ENCODE measurements around the gene APLP2.
"Not testable (repeated sequence)": the region's sequence is repeated elsewhere in the genome, so short reads cannot be mapped to it uniquely, and the experiment has no call there.

APLP2 gene

DNA sequence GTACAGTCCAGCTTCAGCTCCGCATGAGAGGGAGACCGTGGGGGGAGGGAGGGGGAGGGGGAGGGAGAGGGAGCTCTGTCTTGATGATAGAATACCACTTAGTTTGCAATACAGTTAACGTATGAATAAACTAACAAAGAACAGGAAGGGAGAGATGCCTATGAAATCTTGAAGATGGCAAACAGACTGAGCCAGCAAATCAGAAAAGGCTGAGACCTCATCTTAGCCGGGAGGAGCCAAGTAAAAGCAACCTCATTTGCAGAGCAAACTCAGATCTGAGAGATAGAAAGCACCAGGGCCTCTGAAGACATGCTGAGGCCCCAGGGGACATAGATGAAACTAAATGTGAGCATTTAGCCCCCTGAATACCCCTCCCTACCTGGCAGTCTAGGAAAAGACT is 23.0 kb downstream of the APLP2 start:
- DNase-seq (ENCODE audit: low read depth) = no peak

DNA sequence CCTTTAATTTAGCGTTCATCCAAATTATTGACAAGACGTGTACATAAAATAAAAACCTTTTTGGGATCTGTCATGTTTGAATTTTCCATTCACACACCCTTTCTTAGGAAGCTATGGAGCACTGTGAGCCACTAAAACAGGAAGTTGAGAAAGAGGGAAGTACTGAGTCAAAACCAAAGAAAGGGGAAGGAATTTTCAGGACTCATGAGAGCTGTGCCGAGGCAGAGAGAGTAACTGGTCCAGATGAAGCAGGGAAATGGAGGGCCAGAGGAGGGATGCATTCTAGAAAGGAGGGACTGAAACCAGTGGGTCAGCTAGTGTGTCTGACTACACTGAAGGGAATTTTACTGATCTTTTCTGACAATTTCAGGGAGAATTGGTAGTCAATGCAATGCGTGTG is 24.9 kb downstream of the APLP2 start:
- no peak for DNase-seq (ENCODE audit: low read depth)

DNA sequence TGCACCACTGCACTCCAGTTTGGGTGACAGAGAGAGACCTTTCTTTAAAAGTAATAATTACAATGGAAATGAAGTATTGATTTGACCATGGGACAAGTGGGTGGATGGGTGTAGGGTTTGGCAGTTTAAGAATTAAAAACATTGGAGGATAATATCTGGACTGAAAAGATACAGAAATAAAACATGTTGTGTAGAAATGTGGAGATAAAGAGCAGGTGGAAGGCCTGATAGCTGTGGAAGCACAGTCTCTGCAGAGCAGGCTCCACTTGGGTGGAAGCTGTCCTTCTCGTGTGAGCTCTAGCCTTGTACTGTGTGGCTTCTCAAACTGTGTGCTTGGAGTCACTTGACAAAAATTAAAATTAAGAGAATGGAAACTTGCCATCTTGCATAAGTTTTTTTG is 25.6 kb downstream of the APLP2 start:
- DNase-seq (ENCODE audit: low read depth) = no peak

DNA sequence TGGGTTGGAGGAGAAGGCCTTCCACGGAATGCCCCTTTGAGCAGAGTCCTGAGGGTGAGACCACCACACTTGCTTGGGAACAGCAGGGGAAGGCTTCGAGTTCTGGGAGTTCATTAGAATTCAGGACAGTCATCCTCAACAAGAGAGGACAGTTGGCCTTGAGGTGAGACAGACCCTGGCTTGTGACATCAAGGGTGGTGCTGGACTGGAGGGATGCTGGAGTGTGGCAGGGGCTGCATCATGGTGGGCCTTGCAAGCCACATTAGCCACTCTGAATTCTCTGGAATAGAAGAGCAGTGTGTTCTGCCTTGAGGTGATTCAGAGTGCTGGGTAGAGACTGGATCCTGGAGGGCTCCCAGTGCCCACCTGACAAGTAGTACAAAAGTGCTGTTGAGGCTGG is 26.3 kb downstream of the APLP2 start:
- no peak for DNase-seq (ENCODE audit: low read depth)

DNA sequence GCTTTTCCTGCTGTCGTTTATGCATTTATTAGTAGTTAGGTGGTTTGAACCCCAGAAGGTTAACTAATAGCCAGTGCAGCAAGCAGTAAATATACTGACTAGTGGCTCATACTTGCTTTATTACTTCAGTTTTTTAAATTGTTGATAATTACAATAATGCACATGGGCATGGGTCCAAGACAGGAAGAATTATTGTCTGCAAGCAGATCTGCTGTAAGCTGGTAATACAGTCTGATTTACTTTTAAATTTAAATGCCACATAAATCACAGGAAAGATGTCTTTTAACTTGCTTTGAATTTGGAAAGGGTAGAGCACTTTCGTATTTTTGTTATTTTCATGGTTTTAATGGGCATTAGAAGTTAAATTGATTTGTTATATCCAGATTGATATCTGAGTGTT is 27.1 kb downstream of the APLP2 start:
- no peak for DNase-seq (ENCODE audit: low read depth)

DNA sequence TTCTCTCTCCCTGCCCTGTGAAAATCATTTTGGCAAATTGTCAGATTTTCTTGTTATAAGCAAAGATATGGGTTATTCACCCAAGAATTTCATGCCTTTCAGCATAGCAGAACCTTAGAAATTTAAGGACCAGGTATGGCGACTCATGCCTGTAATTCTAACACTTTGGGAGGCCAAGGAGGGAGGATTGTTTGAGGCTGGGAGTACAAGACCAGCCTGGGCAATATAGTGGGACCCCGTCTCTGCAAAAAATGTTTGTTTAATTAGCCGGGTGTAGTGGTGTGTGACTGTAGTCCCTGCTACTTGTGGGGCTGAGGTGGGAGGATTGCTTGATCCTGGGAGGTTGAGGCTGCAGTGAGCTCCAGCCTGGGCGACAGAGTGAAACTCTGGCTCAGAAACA is 27.6 kb downstream of the APLP2 start:
- DNase-seq (ENCODE audit: low read depth) = no peak

DNA sequence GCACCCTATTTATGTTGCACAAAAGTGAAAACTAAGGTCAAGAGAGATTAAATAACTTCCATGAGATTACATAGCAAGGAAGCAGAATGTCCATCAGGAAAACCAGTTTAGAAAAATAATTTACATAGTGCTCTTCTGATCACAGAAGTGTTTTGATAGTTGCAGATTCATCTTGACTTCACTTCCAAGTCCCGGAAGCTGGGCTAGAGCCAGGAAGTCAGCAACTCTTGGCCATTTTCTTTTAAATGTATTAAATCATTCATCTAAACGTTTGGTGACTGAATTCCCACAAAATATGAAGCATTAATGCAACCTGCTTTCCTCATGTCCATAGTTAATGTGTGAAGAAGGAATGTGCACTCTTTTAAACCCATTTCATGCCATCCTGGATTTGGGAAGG is 29.7 kb downstream of the APLP2 start:
- no peak for DNase-seq (ENCODE audit: low read depth)

DNA sequence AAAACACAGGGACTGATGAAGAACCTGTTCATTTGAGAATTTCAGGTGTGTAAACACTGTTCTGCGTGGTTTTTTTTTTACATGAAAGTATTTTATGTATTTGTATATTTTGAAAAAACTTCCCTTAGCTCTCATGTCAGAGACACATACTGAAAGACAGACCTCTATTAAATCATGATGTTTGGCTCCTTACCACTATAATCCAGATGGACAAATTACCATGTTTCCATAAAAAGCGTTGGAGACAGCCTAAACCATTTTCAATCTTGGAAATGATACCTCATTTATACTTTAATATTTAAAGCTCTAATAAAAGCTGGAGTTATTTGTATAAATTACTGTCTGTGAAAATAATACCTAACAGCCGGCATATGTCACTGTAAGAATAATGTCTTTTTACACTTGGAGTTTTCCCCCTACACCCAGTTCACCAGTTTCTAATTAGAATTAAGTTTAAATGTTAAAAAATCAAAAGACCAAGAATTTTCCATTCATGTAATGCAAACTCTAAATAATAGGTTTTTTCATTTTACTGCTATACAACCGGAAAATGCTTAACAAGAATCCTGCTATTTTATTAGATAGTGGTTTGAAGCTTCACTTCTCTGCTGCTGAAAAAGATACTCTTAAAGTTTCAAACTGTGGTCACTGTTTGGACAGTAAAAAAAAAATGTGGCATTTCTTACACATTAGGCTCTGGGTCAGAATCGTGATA is 30.8 kb downstream of the APLP2 start:
- no peak for DNase-seq (ENCODE audit: low read depth)

DNA sequence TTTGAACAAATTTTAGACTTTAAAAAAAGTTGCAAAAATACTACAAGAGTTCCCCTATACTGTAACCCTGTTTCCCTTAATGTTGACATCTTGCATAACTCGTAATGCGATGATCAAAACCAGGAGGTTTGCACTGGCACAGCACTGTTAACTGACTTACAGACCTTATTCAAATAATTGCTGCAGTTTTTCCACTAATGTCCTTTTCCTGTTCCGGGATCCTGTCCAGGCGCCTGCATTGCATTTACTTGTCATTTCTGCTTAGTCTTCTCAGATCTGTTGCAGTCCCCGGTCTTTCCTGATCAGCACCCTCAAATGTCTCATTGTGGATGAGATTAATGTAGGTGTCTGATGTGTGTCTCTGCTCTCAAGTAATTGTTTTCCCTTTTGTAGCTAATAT is 32.0 kb downstream of the APLP2 start:
- DNase-seq (ENCODE audit: low read depth) = no peak

DNA sequence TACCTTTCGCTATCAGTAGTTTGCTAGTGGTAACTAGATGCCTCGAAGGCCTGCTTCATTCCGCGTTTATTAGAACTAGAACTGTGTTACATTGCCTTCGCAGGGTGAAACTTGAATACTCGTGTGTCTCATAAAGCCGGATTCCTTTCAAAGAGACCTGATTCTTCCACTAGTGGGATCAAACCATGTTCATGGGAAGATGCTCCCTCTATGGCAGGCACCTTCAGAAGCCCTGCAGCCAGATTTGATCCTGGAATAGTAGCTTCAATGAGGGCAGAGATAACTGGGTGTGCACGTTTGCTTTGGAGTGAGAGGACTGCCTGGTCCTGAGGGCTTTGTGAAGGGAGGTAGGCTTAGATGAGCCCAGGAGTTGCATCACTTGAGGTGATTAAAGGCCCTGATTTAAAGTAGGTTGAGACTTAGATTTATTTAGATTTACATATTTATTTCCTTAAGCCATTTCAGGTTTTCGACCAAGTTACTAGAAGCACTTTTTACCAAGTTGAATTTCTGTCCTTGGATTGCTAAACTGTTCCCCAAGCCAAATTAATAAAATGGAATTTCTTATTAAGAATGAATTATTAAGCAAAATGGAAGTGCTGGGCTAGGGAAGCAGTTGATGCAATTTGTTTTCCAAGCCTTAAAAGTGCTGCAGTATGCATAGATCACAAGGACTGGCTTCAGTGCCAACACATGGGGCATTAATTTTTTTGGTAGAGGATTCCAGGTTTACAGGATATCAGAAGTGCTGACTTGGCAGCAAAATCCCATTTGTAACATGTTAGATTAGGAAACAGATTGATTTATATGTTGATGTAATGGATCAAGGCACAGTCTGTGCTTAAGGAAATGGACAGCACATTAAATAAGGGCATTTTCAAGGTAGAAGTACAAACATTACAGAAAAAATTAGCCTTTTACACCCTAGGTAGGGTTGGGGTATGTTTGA is 32.9 kb downstream of the APLP2 start:
- DNase-seq (ENCODE audit: low read depth) = no peak

DNA sequence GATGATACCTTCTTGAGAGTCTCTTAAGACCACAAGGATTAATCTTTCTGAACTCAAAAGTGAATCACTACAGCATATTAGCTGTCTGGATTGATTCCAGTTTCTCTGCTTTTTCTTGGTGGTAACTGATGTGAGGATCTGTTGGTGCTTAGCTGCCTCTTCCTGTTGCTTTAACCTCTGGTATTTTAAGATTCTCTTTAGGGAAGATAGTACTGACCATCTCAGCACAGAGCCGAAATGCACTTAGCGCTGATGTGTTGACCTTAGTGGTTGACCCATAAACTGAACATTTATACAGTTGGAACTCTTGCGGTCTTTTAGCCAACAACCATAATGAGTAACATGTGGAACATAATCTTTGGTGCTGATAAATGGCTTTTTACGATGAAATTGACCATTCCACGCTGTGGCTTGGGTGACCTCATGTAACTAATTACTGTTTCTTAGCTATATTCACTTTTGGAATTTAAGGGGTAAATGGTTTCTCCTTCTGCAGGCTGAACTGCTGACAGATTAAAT is 33.7 kb downstream of the APLP2 start:
- DNase-seq (ENCODE audit: low read depth) = no peak

DNA sequence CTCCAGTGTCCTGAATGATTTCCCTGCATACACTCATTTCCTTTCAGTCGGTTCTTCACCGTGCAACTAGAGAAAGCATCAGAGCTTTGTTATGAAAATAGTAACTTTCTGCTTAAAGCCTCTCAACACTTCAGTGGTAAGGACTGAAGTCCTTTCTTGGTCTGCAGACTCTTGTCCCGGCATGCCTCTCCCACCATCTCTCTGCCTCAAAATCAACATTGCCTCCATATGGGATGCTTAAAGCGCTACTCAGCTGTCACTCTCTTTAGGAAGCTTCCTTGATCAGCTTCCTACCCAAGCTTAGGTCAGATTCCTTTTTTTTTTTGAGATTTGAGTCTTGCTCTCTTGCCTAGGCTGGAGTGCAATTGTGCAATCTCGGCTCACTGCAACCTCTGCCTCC is 36.7 kb downstream of the APLP2 start:
- DNase-seq (ENCODE audit: low read depth) = no peak

DNA sequence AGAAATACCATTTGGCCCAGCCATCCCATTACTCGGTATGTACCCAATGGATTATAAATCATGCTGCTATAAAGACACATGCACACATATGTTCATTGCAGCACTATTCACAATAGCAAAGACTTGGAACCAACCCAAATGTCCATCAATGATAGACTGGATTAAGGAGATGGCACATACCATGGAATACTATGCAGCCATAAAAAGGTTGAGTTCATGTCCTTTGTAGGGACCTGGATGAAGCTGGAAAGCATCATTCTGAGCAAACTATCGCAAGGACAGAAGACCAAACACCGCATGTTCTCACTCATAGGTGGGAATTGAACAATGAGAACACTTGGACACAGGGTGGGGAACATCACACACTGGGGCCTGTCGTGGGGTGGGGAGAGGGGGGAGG is 39.0 kb downstream of the APLP2 start:
- not testable (repeated sequence) for DNase-seq (ENCODE audit: low read depth)

DNA sequence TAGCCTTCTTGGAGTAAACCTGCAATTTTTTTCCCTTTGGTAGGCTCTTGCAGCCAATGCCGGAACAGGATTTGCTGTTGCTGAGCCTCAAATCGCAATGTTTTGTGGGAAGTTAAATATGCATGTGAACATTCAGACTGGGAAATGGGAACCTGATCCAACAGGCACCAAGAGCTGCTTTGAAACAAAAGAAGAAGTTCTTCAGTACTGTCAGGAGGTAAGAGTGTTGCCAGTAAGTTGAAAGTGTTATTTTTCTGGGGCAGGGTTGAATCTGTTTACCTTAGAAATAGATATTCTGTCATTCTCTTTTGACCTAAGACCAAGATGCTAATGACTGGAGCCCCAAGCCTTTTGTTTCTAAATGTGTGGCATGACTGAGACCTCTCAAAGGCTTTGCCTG is 39.7 kb downstream of the APLP2 start:
- no peak for DNase-seq (ENCODE audit: low read depth)

DNA sequence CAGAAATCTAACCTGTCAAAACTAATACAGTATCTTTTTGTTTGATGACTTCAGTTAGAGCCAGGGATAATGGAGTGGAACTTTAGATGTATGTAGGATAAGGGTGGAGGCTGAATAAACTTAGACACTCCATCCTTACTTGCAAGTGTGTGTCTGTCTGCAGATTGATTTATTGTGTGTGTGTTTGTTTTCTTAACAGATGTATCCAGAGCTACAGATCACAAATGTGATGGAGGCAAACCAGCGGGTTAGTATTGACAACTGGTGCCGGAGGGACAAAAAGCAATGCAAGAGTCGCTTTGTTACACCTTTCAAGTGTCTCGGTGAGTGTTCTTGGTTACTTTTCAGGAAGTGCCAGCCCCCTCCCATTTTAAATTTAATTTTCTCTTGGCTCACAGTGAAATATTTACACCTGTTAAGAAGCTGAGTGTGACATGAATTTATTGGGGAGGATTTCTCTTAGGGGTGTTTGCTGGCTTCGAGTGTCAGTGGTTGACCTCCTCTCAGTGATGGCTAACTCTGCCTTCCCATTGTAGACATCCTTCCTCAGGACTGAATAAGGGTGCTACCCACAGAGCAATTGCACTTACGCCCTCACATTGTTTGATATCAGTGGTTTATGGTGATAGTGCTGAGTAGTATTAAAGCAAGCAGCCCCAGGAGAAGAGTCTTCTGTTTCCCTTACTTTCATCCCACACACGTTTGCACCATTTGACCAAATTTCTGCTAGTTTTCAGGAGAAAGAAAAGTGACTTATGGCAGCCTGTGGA is 40.8 kb downstream of the APLP2 start:
- no peak for DNase-seq (ENCODE audit: low read depth)

DNA sequence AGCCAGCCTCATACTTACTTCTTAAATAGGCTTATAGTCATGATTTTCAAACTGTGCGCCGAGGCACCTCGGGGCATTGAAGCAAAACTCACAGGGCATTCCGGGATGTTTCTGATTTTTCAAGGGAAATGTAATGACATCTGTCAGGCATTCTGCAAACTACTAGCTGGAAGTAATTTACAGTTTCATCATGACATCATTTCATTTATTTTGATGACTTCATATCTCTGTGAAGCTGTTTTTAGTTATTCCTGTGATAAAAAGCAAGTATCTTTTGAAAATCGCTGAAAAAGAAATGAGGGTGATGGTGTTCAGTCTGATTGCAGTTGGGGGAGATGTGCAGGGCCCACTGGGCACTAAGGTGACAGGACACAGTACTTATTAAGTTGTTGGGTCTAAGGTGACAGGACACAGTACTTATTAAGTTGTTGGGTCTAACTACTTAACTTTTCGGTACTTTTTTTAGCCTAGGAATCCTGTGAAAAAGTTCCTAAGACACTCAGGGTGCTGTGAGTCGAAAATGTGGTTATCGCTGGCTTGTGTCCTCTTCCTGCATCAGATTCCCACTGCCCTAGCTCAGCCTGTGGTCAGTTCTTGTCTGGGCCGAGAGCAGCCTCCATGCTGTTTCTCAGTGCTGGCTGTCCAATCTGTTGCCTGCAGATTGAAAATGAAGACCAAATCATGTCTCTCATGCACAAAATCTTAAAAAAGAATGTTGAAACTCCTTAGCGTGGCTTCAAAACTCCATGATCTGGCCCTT is 42.6 kb downstream of the APLP2 start:
- no peak for DNase-seq (ENCODE audit: low read depth)

DNA sequence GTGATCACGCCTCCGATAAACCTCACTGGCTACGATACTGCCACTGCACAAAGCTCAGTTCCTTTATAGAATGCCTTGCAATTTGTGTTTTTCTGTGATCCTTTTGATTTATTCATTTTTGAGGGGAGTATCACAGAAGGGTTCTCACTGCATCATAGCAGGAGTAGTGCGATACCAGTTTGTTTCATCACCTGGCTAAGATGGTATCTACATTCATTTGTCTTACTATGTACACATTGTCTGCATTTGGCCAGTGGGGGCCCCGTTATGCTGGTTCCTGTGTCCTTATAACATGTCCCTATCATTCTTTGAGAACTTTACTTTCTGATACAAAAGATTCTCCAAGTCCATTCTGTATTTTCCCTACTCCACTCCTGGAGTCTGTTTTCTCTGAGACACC is 44.6 kb downstream of the APLP2 start:
- no peak for DNase-seq (ENCODE audit: low read depth)

DNA sequence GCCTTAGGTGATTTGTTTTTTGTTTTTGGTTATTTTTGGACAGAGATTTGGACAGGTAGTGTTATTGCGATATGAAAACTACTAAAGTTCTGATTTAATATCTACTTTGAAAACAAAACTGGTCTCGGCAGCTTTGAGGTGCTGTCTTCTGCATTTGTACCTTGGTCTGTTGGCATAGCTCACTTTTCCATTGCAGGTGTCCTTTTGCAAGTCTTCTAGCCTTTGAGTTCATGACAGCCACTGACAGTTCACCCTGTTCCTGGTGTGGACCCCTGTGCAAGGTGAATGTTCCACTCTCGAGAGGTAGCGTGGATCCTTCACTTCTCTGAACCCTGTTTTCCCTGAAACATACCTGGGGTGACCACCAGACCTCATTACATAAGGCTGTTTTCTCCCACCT is 45.0 kb downstream of the APLP2 start:
- no peak for DNase-seq (ENCODE audit: low read depth)

DNA sequence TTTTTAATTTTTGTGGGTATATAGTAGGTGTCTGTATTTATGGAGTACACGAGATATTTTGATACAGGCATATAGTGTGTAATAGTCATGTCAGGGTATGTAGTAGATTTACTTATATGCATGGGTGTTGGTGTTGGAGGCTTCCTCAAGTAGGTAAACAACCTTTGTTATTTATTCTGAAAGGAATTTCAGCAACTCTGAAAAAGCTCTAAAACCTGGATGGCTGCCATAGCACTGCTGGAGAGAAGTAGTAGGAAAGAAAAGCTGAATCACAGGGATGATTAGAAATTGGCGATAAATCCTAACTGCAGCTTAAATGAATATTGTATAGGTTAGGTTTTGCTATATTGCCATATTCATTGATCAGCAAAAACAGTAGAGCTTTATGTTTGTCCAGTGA is 45.5 kb downstream of the APLP2 start:
- DNase-seq (ENCODE audit: low read depth) = no peak

DNA sequence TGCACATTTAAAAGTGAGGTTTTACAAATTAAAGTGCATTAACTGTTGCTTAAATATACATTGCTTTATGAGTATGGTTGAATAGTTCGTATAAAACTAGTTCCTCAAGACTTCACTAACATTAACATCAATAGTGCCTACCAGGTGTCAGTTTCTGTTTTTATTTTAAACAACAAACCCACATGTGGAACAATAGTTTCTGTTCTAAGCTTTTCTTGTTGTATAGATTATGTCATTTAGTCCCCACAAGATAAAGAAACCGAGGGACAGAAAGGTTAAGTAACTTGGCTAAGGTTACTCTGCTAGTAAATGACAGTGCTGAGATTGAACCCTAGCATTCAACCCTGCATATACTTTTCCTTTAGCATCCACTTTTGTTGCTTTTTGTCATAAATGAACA is 48.5 kb downstream of the APLP2 start:
- DNase-seq (ENCODE audit: low read depth) = no peak

DNA sequence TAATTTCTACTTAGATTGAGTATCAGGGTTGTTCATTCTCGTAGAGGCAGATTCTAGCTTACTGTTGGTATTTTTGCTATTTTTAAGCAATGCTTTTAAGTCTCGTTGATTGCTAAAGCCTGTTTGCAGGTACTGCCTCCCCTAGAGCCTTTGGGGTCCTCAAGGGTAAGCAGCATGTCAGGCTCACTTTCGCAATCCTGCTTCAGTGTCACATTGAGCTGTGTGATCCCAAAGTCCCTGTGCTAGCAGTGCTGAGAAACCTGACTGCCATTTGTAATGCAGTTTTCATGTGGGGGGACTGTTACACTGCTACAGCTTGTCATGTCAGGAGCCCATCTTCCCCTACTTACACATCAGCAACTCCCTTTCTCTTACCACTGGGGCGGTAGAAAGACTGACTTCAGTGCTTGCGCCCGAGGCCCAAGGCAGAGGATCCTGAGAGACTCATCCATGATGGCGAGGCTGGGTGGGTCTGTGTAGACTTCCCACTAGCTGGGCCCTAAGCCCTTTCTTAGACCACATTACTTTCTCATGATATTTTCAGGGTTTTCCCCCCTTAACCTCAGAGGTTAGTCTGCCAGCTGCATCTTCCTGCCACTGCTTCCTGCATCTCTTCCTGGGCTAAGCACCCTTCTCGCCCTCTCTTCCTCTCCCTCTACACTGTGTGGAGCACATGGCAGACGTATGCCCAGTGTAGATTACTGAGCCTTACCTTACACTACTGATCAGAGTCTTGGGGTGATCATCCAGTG is 49.1 kb downstream of the APLP2 start:
- no peak for DNase-seq (ENCODE audit: low read depth)
